HG03045 (cell line): ENCODE data around the gene ACADSB.

ENCODE experiments used
- ATAC-seq: cut with Tn5 transposase; IDR thresholded peaks from one replicate; pipeline ENCODE4 v1.9.1; 2021; ENCODE audit warnings: mild to moderate bottlenecking, moderate library complexity; ENCODE audit not compliant: unreplicated experiment

ACADSB gene

DNA sequence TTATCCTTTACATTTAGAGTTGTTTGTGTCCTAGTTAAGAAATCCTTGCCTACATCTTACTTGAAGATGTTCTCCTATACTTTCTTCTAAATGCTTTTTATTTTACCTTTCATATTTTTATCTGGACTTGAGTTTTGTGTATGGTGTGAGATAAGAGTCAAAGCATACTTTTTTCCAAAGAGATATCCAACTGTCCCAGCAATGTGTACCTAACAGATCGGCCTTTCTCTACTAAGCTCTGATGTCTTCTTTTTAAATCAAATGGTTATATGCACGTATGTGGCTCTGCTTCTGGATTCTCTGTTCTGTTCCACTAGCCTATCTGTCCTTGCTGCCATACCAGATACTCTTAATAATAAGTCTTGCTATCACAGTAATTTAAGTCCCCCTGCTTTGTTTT lies 7.4 kb upstream of the ACADSB start:
- no peak for ATAC-seq

DNA sequence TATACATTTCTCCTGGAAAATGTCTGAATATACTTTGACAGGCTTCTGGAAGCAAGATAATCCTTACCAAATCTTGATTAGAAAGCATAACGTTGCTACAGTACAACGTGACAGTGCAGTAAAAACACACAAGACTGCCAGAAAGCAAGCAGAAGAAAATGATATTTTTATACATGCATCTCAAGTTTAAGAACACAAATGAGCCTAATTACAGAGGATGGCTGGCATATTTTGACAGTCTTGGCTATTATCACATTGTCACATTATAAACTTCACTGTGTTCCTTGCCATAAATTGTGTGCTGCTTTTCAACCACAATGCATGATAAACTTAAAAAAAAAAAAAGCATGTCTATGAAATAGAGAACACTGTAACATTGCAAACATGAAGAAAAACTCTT lies 4.5 kb upstream of the ACADSB start:
- no peak for ATAC-seq

DNA sequence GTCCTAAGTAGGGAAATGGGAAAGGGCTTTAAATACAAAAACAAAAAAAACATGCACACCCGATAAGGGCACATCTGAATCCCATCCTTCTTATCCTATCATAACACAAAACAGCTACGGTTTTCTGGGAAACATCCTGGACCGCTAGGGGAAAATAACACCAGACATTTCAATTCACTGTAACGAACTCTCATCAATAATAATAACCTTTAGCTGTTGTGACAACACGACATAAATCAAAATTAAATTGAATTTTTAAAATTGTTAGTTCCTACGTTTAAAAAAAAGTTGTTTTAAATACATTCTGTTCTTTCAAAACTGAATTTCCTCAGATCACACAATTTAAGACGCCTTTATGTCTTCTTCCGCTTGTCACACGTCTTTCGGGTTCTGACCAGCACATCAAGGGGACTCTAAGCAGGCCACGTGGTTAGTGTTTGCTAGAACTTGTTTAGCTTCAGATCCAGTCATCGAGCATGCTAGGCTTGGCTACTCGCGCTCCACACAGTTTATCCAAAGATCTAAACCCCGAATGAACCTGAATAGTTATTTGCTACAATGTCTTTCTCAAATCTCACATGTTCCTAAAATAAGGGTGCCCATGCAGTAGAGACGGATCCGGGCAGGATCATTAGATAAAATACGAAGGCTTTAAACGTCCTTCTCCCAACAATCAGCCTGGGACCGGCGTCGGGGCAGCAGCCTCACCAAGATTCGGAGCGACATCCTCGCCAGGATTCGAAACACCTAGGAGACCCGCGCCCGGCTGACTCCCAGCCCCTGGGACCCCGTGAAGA lies 1.1 kb upstream of the ACADSB start:
- no peak for ATAC-seq

DNA sequence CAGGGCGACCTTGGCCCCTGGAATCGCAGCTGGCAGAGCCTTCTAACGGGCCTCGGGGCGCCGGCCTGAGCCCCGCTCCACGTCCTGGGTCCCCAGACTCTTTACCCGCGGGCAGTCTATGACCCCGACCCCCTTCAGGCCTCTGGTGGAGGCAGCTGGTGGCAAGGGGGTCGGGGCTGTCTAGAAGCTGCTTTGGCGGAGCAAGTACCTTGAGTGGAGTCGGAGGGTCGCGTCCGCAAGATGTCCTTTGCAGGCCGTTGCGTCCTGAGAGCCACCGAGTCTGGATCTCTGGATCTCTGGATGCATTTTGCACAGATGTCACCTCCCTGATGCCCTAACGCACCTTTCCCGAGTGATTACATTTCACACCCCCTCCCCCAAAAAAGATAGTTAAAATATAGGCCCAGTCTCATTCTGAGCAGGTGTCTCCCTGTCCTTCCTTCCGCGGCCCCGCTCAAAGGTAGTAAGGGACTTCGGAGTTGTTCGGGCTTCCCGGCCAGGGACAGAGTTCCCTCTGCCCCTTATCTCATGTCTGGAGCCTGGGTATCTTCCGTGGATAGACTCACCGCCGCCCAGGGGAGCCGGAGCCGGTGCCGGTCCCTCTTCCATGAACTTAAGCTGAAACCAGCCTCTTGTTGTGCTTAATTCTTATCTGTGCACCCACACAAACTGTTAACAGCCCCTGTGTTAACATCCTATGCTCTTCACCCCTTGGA lies 457 bp downstream of the ACADSB start:
- ATAC-seq = peak; percentile 9

DNA sequence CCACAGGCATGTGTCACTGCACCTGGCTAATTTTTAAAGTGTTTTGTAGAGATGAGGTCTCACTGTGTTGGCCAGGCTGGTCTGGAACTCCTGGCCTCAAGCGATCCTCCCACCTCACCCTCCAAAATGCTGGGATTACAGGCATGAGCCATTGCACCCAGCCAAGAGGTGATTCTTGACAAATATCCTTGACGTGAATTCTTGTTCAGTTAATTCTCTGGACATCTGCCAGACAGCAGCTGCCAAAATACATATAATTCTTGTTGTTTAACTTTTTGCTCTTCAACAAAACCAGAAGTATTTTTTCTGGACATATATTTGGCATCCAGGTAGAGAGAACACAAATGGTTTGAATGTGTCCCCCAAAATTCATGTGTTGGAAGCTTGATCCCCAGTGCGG lies 3.2 kb downstream of the ACADSB start:
- no peak for ATAC-seq

DNA sequence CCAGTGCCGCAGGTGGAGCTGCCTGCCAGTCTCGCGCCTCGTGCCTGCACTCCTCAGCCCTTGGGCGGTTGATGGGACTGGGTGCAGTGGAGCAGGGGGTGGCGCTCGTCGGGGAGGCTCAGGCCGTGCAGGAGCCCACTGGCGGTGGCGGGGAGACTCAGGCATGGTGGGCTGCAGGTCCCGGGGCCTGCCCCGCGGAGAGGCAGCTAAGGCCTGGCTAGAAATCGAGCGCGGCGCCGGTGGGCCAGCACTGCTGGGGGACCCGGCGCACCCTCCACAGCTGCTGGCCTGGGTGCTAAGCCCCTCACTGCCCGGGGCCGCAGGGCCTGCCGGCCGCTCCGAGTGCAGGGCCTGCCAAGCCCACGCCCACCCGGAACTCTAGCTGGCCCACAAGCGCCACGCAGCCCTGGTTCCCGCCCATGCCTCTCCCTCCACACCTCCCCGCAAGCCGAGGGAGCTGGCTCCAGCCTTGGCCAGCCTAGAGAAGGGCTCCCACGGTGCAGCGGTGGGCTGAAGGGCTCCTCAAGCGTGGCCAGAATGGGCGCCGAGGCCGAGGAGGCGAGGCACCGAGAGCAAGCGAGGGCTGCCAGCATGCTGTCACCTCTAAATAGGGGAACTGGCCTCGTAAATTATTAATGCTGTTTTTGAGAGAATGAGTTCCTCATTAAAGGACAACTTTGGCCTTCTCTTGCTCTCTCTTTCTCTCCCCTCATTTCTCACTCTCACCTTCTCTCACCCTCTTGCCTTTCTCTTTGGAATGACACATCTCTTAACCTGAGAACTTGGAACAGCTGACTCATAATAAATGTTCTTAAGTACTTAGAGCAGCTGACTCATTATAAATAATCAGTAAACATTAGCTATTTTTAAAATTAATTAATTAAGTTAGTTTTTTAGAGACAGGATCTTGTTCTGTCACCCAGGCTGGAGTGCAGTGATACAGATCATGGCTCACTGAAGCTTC lies 4.9 kb downstream of the ACADSB start:
- no peak for ATAC-seq

DNA sequence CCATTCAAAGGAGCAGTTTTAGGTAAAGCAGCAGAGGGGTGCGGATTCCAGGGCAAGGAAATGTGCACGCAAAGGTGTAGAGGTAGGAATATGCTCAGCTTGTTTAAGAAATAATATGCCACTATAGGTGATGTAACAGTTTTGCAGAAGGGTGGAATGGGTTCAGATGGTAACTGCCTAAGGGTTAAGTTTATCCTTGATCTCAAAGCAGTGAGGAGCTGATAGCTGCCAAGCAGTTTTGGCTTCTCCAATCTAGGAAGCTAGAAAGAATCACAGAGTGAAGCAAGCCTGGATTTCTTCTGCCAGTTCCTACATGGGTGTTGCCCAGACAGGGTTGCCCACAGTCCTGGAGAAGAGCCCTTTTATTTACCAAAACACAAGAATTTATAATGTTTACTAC lies 6.0 kb downstream of the ACADSB start:
- no peak for ATAC-seq

DNA sequence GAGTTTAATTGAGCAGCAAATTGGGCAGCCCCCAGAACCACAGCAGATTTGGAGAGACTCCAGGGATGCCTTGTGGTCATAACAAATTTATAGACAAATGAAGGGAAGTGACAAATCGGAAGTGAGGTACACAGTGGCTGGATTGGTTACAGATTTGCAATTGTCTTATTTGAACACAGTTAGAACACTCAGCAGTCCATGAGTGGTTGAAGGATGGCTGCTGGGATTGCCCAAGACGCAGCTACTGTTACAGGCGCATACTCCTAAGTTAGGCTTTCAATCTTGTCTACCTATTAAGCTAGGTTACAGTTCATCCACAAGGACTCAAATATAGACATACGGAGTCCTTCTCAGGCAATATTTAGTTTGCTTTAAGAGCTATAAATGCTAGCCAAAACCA lies 7.4 kb downstream of the ACADSB start:
- no peak for ATAC-seq

DNA sequence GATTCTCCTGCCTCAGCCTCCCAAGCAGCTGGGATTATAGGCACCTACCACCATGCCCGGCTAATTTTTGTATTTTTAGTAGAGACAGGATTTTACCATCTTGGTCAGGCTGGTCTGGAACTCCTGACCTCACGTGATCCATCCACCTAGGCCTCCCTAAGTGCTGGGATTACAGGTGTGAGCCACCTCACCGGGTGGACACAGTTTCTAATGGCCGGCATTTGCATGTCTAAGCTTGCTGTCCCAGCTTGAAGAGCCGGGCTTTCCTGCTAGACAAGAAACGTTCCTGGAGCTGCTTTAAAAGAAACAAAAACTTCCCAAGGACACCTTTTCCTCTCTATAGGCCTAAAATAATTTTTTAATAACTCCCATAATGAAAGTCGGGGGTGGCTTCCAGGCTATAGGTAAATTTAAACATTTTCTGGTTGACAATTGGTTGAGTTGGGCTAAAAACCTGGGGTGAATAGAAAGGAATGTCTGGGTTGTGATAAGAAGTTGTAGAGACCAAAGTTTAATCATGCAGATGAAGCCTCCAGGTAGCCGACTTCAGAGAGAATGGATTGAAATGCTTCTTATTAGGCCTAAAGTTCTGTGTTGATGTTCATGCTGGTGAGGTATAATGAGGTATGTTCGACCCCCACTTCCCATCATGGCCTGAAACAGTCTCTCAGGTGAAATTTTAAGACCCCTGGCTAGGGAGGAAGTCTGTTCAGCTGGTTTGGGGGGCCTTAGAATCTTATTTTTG lies 8.8 kb downstream of the ACADSB start:
- no peak for ATAC-seq

DNA sequence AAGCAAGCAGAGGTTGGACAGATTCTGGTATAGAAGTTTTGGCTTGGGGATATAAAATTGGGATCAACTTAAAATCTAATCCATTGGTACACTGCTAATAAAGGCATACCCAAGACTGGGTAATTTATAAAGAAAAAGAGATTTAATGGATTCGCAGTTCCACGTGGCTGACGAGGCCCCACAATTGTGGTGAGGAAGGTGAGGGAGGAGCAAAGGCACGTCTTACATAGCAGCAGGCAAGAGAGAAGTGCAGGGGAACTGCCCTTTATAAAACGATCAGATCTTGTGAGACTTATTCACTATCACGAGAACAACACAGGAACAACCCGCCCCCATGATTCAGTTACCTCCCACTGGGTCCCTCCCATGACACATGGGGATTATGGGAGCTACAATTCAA lies 9.7 kb downstream of the ACADSB start:
- ATAC-seq = no peak

DNA sequence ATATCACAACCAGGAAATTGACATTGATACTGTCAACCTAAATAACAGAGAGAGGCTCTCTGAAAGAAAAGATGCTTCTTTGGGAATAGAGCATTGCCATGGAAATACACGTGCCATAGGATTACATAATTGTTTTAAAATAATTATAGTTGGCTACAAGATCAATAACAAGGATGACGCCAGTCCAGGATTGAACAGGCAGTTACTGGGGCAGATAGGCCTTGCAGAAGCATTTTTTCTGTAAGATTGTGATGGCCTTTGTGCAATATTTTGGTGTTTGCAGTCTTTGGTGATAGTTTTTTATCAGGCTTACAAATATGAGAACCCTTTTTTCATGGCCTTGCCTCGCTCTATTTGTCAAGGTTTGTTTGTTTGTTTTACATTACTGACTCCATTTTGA lies 10.5 kb downstream of the ACADSB start:
- no peak for ATAC-seq

DNA sequence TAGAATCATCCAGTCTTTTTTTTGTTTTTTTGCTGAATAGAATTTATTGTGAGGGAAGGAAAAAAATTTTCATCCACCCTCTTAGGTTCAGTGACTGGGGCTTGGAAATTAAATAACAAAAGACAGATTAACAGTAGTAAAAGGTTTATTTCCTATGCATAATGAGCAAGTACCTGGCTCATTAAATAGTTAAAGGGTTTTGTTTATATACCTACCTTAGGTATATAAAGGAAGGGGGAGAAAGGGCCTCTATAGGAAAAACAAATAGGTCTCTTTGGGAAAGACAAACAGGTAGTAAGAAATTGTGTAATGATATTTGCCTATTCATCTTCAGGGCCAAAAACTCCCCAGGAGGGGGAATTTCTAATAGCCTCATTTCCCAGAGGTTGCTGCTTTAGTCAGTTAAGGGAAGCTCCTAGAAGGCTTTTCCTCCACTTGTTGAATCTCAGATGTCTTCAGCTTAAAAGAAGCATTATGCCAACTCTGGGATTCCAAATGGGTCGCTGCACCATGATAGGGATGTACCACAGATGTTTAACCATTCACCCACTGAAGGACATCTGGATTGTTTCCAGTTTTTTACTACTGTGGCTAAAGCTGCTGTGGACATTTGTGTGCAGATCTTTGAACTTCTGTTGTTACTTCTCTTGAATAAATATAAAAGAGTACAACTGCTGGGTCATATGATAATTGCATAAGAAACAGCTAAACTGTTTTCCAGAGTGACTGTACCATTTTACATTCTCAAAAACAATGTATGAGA lies 11.3 kb downstream of the ACADSB start:
- no peak for ATAC-seq

DNA sequence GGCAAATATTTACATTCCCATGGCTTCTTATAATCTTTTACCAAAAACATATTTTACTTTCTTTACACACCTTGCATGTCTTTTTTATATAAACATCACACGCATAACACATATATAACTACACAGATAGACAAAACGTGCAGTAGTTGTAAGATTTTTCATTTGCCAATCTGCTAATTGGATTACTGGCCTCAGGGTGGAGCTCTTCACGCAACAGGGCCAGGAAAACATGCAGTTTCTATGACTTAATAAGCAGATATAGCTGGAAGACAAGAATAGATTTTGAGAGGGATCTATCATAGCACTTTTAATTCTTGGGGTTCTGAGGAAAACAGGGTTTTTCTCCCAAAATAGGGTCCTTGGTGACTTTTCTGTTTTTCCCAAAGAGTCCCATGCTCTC lies 12.7 kb downstream of the ACADSB start:
- ATAC-seq = no peak

DNA sequence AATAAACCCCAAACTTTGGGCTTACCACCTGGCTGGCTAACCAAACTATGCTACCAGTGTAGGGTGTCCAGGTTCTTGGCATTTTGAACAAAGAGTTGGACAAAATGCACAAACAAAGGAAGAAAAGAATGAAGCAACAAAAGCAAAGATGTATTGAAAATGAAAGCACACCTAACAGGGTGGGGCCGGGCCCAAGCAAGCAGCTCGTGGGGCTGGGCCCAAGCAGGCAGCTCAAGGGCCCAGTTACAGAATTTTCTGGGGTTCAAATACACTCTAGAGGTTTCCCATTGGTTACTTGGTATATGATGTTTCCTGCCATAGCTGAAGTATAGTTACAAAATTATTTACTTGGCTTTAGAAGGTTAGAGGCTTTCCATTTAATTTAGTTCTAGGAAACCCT lies 15.7 kb downstream of the ACADSB start:
- no peak for ATAC-seq

DNA sequence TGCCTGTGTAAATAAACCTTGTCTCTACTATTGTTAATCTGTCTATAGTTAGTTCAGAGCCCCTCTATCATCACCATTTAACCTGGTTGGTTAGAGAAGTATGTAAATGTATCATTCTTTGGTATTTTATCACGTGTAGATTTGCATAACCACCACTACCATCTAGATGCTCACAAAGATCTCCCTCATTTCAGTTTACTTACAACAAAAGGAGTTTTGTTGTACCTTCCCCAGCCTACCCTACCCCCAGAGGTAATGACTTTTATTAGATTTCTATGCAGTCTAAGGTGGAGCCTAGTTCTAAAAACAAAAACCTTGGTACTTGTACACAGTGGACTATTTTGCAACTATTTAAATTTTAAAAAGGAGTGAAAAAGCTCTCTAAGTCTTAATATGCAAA lies 17.5 kb downstream of the ACADSB start:
- ATAC-seq = no peak

DNA sequence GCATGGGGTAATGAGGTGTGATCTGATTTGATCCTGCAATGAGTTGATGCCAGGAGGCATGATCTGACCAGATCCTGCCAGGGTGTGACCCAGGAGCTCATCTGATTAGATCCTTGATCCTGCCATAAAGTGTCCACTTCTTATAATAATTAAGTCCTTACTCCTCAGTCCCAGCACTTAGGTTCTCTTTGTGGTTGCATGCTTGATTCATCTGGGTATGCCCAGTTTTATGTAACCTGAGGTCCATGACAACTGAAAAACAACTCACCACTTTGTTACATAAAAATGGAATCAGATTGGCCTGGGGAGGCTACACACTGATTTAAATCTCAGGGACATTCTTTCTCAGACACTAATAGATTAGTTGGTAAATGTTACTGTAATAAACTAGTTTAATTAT lies 19.1 kb downstream of the ACADSB start:
- ATAC-seq = no peak

DNA sequence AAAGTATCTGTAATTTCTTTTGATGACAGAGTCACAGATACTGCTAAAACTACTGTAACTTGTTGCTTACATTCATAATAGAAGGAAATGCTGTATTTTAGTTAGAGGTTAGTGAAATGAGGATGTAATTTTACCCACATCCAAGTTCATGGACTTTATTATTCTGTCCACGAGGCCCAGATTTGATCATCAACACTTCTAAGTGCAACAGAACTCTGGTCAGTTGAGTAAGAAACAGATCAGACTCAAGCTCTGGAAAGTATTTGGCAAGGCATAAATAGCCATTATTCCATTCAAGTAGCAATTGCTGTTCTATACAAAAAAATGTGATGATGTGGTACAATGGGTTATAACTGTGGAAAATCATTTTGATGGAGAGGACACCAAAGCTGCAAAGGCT lies 22.3 kb downstream of the ACADSB start:
- ATAC-seq = no peak

DNA sequence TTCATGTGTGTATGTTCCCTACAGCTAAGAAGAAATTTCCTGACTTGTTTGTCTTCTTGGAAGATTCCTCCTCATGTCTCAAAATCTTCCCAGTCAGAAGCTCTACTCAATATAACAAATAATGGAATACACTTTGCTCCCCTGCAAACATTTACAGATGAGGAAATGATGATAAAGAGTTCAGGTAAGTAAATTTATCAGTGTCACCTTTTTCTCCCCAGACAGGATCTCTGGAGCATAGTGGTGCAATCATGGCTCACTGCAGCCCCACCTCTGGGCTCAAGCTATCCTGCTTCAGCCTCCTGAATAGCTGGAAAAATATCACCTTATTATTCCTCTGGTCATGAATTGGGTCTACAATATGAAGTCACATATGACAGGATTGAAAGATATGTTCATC lies 25.5 kb downstream of the ACADSB start:
- no peak for ATAC-seq

DNA sequence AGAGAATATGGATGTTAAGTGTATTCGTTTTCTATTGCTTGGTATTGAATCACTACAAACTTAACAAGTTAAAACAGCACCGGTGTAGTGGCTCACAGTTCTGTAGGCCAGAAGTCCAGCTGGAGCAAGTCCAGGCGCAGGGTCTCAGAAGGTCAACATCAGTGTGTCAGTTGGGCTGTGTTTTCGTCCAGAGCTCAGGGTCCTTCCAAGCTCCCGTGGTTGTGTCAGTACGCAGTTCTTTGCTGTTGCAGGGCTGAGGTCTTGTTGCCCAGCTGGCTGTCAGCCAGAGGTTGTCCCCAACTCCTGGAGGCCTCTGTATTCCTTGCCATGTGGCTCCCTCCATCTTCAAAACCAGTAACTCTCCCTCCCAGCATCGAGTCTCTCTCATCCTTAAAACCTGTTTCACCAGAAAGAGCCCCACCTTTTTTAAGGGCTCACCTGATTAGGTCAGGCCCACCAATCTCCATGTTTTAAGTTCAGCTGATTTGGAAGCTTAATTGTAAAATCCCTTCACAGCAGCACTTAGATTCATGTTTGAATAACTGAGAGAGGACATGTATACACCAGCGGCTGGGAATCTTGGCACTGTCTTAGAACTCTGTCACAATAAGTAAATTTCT lies 26.8 kb downstream of the ACADSB start:
- no peak for ATAC-seq
